ENCODE results near the gene CUX1.

The CUX1 gene

GRCh38 chr7:102195361-102195760 lies 377.9 kb downstream of the CUX1 start:
- no peak for DNase-seq

- DNase-seq = no peak
These were observed 378.6 kb downstream of the CUX1 start for GRCh38 chr7:102196028-102196427.

GRCh38 chr7:102197161-102197560 lies 379.7 kb downstream of the CUX1 start:
- DNase-seq = no peak

GRCh38 chr7:102197599-102197998 lies 380.2 kb downstream of the CUX1 start:
- no peak for DNase-seq

- DNase-seq = no peak
These were observed 381.1 kb downstream of the CUX1 start for GRCh38 chr7:102198417-102198956.

- no peak for DNase-seq
These were observed 384.1 kb downstream of the CUX1 start for GRCh38 chr7:102201576-102201975.

- DNase-seq = no peak
These were observed 385.1 kb downstream of the CUX1 start for GRCh38 chr7:102202556-102202955.

GRCh38 chr7:102203218-102203617 lies 385.8 kb downstream of the CUX1 start:
- DNase-seq = no peak

GRCh38 chr7:102204212-102204611 lies 386.8 kb downstream of the CUX1 start:
- DNase-seq = no peak

GRCh38 chr7:102205915-102206314 lies 388.5 kb downstream of the CUX1 start:
- no peak for DNase-seq

- DNase-seq = no peak
These were observed 391.4 kb downstream of the CUX1 start for GRCh38 chr7:102208826-102209225.

- no peak for DNase-seq
These were observed 393.4 kb downstream of the CUX1 start for GRCh38 chr7:102210787-102211186.

- no peak for DNase-seq
These were observed 394.4 kb downstream of the CUX1 start for GRCh38 chr7:102211590-102212550.

GRCh38 chr7:102214477-102215072 lies 397.1 kb downstream of the CUX1 start:
- DNase-seq = no peak

GRCh38 chr7:102215256-102215655 lies 397.8 kb downstream of the CUX1 start:
- DNase-seq = no peak

GRCh38 chr7:102215711-102216110 lies 398.3 kb downstream of the CUX1 start:
- no peak for DNase-seq

GRCh38 chr7:102216573-102217314 lies 399.3 kb downstream of the CUX1 start:
- no peak for DNase-seq

- DNase-seq = no peak
These were observed 402.9 kb downstream of the CUX1 start for GRCh38 chr7:102220229-102220850.

- no peak for DNase-seq
These were observed 403.8 kb downstream of the CUX1 start for GRCh38 chr7:102220960-102221800.

GRCh38 chr7:102221961-102222360 lies 404.5 kb downstream of the CUX1 start:
- DNase-seq = no peak

GRCh38 chr7:102222445-102222844 lies 405.0 kb downstream of the CUX1 start:
- DNase-seq = no peak

GRCh38 chr7:102223184-102223583 lies 405.8 kb downstream of the CUX1 start:
- DNase-seq = no peak
